Thoracic aorta (tissue), 2 donors: Measurements from ENCODE around the gene IDE. TPM values are rescaled to one million over a fixed set of nuclear protein-coding genes. Genes with fewer than 3 reads are reported as not detected.

Experiments used
- ATAC-seq: fragments of 150-250 bp; one replicate; pipeline ENCODE4 v1.8.0; 2017; ENCODE audit warnings: low read depth; ENCODE audit not compliant: insufficient number of reproducible peaks, low FRiP score
- DNase-seq: peaks from one replicate; pipeline ENCODE4 v3.0.0-alpha.2; 2020; ENCODE audit warnings: low spot score
- H3K27ac ChIP-seq, 2 donors: fragments of 200-600 bp; sonication (generic); 1 replicate in 1 of 2; 2 replicates in 1 of 2; pipeline ENCODE4 v1.5.1; 2016; ENCODE audit warnings: mild to moderate bottlenecking in 2 of 2, moderate library complexity in 2 of 2
- H3K27me3 ChIP-seq: fragments of 200-600 bp; sonication (generic); replicated peaks from 2 replicates; pipeline ENCODE4 v1.6.0; 2016; ENCODE audit warnings: mild to moderate bottlenecking; ENCODE audit not compliant: insufficient read depth
- H3K36me3 ChIP-seq: fragments of 200-600 bp; sonication (generic); one replicate; pipeline ENCODE4 v1.5.1; 2016
- H3K4me1 ChIP-seq, 2 donors: fragments of 200-600 bp; sonication (generic); 1 replicate in 1 of 2; 2 replicates in 1 of 2; pipeline versions ENCODE4 v1.5.1 to v1.6.0; 2016; ENCODE audit warnings: low read depth in 2 of 2, mild to moderate bottlenecking in 1 of 2; ENCODE audit not compliant: control insufficient read depth in 1 of 2
- H3K4me3 ChIP-seq: fragments of 200-600 bp; sonication (generic); 2 replicates; pipeline ENCODE4 v1.5.1; 2016; ENCODE audit warnings: mild to moderate bottlenecking
- H3K9me3 ChIP-seq: fragments of 200-600 bp; sonication (generic); 2 replicates; pipeline ENCODE4 v1.5.1; 2016
- CTCF ChIP-seq: fragments of 200-600 bp; sonication (generic); IDR thresholded peaks from one replicate; pipeline ENCODE4 v1.5.1; 2019; ENCODE audit warnings: antibody characterized with exemption
- total RNA-seq, 2 donors: library from RNA; depleted of rRNA; stranded (reverse); fragments of >200 nt; gene quantifications; one replicate each; pipeline versions ENCODE4 v1.1.0 to v1.2.3, GENCODE V29; 2016

Gene IDE
- total RNA-seq, 2 donors from 2014 or later: 26.0 to 39.1 TPM

GRCh38 chr10:92595505-92595904, 21.6 kb upstream of the IDE start:
- no peak for ATAC-seq
- Histone ChIP-seq H3K27me3 (no peaks in the 10 kb centered on the region), H3K36me3 (no peaks in the 10 kb centered on the region), H3K9me3 (no peaks in the 10 kb centered on the region), H3K27ac (no peak overlapping the region), H3K4me1 (peaks cover 0 to 13% of the 10 kb centered on the region in 2 donors), H3K4me3 (no peak overlapping the region)
- DNase-seq: no peak
- TF ChIP-seq CTCF: no peak

GRCh38 chr10:92593619-92594588, 20.0 kb upstream of the IDE start:
- no peaks in the 10 kb centered on the region for H3K27me3 ChIP-seq
- H3K4me3 ChIP-seq: peak overlapping the region; percentile 76
- DNase-seq (no peak), ATAC-seq (no peak)
- TF ChIP-seq CTCF: no peak
- no peaks in the 10 kb centered on the region for H3K9me3 ChIP-seq
- H3K4me1 ChIP-seq: peaks cover 0 to 13% of the 10 kb centered on the region in 2 donors
- no peak overlapping the region for H3K27ac ChIP-seq
- H3K36me3 ChIP-seq: no peaks in the 10 kb centered on the region

- ATAC-seq (peak; percentile 92), DNase-seq (peak; percentile 95)
- Histone ChIP-seq H3K9me3 (no peaks in the 10 kb centered on the region), H3K27me3 (no peaks in the 10 kb centered on the region), H3K36me3 (no peaks in the 10 kb centered on the region), H3K27ac (peak within 1 kb of the TSS; percentile 95 to 96), H3K4me1 (peaks cover 0 to 13% of the 10 kb centered on the region in 2 donors), H3K4me3 (peak within 1 kb of the TSS; percentile 76)
- no peak for TF ChIP-seq CTCF
Measured at GRCh38 chr10:92592761-92593618, 19.1 kb upstream of the IDE start, which contains the start of gene KIF11. KIF11 (plus strand) TSS chr10:92593130; CDS start chr10:92593376, 246 bp downstream.

GRCh38 chr10:92591550-92592022, 17.7 kb upstream of the IDE start:
- Histone ChIP-seq H3K27me3 (no peaks in the 10 kb centered on the region), H3K27ac (peak overlapping the region; percentile 95 to 96), H3K9me3 (no peaks in the 10 kb centered on the region), H3K36me3 (no peaks in the 10 kb centered on the region), H3K4me1 (peaks cover 0 to 13% of the 10 kb centered on the region in 2 donors), H3K4me3 (peak overlapping the region; percentile 76)
- ATAC-seq (peak; percentile 70), DNase-seq (peak; percentile 72)
- peak; percentile 7 for TF ChIP-seq CTCF
